GM12878 (cell line): Measurements from ENCODE around the gene TTR. TPM values are rescaled to one million over a fixed set of nuclear protein-coding genes. Genes with fewer than 3 reads are reported as not detected.

Experiments used
- ATAC-seq: fragments of 200-7000 bp; cut with Tn5 transposase; 3 replicates; pipeline ENCODE4 v1.9.1; 2020; ENCODE audit warnings: mild to moderate bottlenecking, moderate library complexity
- BruUV-seq: library from RNA; stranded (reverse); fragments of 400-500 nt; replicated peaks from 2 replicates; lab custom pipeline; 2021; lab: Mats Ljungman, UMichigan
- CTCF ChIA-PET: fragments of 300-600 bp; sonication (Branson Sonifier 250); formaldehyde crosslinking; extraction: SDS; loops from one replicate; lab custom pipeline; 2021; ENCODE audit warnings: inconsistent platforms; lab: Yijun Ruan, JAX
- POLR2A ChIA-PET: fragments of 350-600 bp; formaldehyde crosslinking; extraction: SDS; loops from one replicate; lab custom pipeline; 2021; ENCODE audit warnings: inconsistent platforms; lab: Charles Lee
- RAD21 ChIA-PET: fragments of 300-600 bp; sonication (Branson Sonifier 250); formaldehyde crosslinking; loops from one replicate; lab custom pipeline; 2023; ENCODE audit warnings: antibody characterized with exemption; ENCODE audit not compliant: unreplicated experiment; lab: Charles Lee
- SMC1A ChIA-PET: fragments of 300-600 bp; sonication (Branson Sonifier 250); formaldehyde crosslinking; loops from one replicate; lab custom pipeline; 2023; ENCODE audit not compliant: unreplicated experiment, uncharacterized antibody; lab: Charles Lee
- DNase-seq: peaks from one replicate; pipeline ENCODE4 v3.0.0-alpha.2; 2011; ENCODE audit warnings: low read depth, low spot score
- FAIRE-seq: peaks from 3 replicates; lab custom pipeline; 2011; peaks lifted over from hg19 to GRCh38; lab: Jason Lieb, UNC
- H2AFZ ChIP-seq: 2 replicates; pipeline ENCODE4 v1.6.0; 2011; ENCODE audit warnings: low read depth, low read length, control low read depth; ENCODE audit not compliant: control insufficient read depth
- H3K27ac ChIP-seq: 2 replicates; pipeline ENCODE4 v1.5.1; 2011; ENCODE audit warnings: control low read depth; ENCODE audit not compliant: control insufficient read depth, insufficient read depth
- H3K27me3 ChIP-seq, 2 experiments: replicated peaks in 1 of 2; 2 replicates each; pipeline versions ENCODE4 v1.6.0 to v1.6.1; 2011; ENCODE audit warnings: low read length in 1 of 2; ENCODE audit not compliant: control insufficient read depth in 2 of 2, insufficient read depth in 2 of 2
- H3K36me3 ChIP-seq, 2 experiments: 2 replicates each; pipeline ENCODE4 v1.5.1; 2011; ENCODE audit warnings: low read length in 1 of 2; ENCODE audit not compliant: control insufficient read depth in 2 of 2, insufficient read depth in 2 of 2
- H3K4me1 ChIP-seq: 2 replicates; pipeline ENCODE4 v1.6.1; 2011; ENCODE audit warnings: mild to moderate bottlenecking, low read length, moderate library complexity, mixed read lengths; ENCODE audit not compliant: control insufficient read depth, insufficient read depth
- H3K4me2 ChIP-seq: 2 replicates; pipeline ENCODE4 v1.6.0; 2011; ENCODE audit warnings: control low read depth; ENCODE audit not compliant: control insufficient read depth, insufficient read depth
- H3K4me3 ChIP-seq: fragments of 200-600 bp; sonication (generic); 2 replicates; pipeline ENCODE4 v1.5.1; 2016
- H3K79me2 ChIP-seq: 2 replicates; pipeline ENCODE4 v1.6.0; 2011; ENCODE audit warnings: low read length; ENCODE audit not compliant: control insufficient read depth, insufficient read depth
- H3K9ac ChIP-seq: 2 replicates; pipeline ENCODE4 v1.8.0; 2011; ENCODE audit warnings: low read length, control low read depth, mixed read lengths; ENCODE audit not compliant: control insufficient read depth, insufficient read depth
- H3K9me3 ChIP-seq: replicated peaks from 3 replicates; pipeline ENCODE4 v1.5.1; 2011; ENCODE audit warnings: mild to moderate bottlenecking, low read length; ENCODE audit not compliant: control insufficient read depth, insufficient read depth
- H4K20me1 ChIP-seq: 2 replicates; pipeline ENCODE4 v1.6.0; 2011; ENCODE audit not compliant: control insufficient read depth, insufficient read depth
- FOXM1 ChIP-seq: IDR thresholded peaks from 2 replicates; pipeline ENCODE4 v1.6.1; 2012; ENCODE audit warnings: low read depth, mild to moderate bottlenecking, inconsistent platforms, low read length, moderate library complexity
- PAX5 ChIP-seq: IDR thresholded peaks from 2 replicates; pipeline ENCODE4 v1.6.1; 2011; ENCODE audit warnings: low read depth, low read length, borderline replicate concordance
- PAX8 ChIP-seq: fragments of 450-650 bp; IDR thresholded peaks from 2 replicates; pipeline ENCODE4 v1.6.1; 2017; ENCODE audit warnings: mild to moderate bottlenecking, moderate library complexity
- ZBTB33 ChIP-seq: fragments of 450-650 bp; IDR thresholded peaks from 2 replicates; pipeline ENCODE4 v1.6.1; 2017; ENCODE audit warnings: mild to moderate bottlenecking
- whole genome bisulfite sequencing: methylation state at CpG from one replicate; pipeline ENCODE4 v1.1.6; 2016; ENCODE audit warnings: low lambda C conversion rate; ENCODE audit not compliant: insufficient replicate concordance, insufficient coverage; ENCODE audit errors: missing lambda C conversion rate; 5-methylcytosine and 5-hydroxymethylcytosine counted together
- in situ Hi-C: fragments of 300-500 bp; cut with MboI; formaldehyde crosslinking; loops from 9 replicates; pipeline ENCODE4 v1.14.3; 2018; ENCODE audit warnings: mixed read lengths
- intact Hi-C: fragments of 100-400 bp; cut with micrococcal nuclease; formaldehyde crosslinking; loops from one replicate; pipeline ENCODE4 v1.14.2; 2022; ENCODE audit not compliant: unreplicated experiment
- polyA plus RNA-seq, 11 experiments: library from polyadenylated mRNA; depleted of rRNA in 4 of 11; unstranded in 6 of 11; stranded (reverse) in 5 of 11; fragments of >200 nt; fragmentation: Nextera tagmentation in 4 of 11; fragmentation: Illumina TruSeq in 1 of 11; extraction: Ambion mirVana in 4 of 11; extraction: Trizol in 1 of 11; gene quantifications; 1 replicate in 1 of 11; 2 replicates in 10 of 11; pipeline versions ENCODE4 v1.2.1 to v1.2.3, GENCODE V29; 2011 to 2016; ENCODE audit warnings: inconsistent platforms in 2 of 11, missing spikeins in 2 of 11, low read depth in 1 of 11
- total RNA-seq, 4 experiments: library from RNA; depleted of rRNA in 3 of 4; stranded (reverse); fragments of >200 nt in 3 of 4; fragmentation: Illumina TruSeq in 1 of 4; extraction: Trizol in 1 of 4; gene quantifications; 2 replicates each; pipeline versions ENCODE4 v1.2.1 to v1.2.3, GENCODE V29; 2013 to 2021

The TTR gene
- total and polyA plus RNA-seq, 10 of the 15 experiments (the other 5 are each of a cell fraction or from before 2014, with no cell fraction given) = 0.05 to 1.2 TPM; not detected in 8

GRCh38 chr18:31573051-31573450, 18.6 kb upstream of the TTR start (continued):
- TF ChIP-seq PAX8 = no peak

- Histone ChIP-seq H3K9ac (no peak overlapping the region), H3K4me3 (no peak overlapping the region), H3K9me3 (no peaks in the 10 kb centered on the region), H3K79me2 (no peaks in the 10 kb centered on the region), H4K20me1 (no peaks in the 10 kb centered on the region), H2AFZ (no peak overlapping the region), H3K4me2 (no peak overlapping the region), H3K36me3 (no peaks in the 10 kb centered on the region), H3K27ac (no peak overlapping the region), H3K4me1 (peaks cover 6% of the 10 kb centered on the region), H3K27me3 (no peaks in the 10 kb centered on the region)
- intact Hi-C loops = no loop called here
- RAD21 ChIA-PET = interaction anchor here (0.6 to 0.9 kb wide), 3 partner anchors 14 to 452 kb away, joined by 3 to 4 read pairs (median 3); no protein-coding TSS in a partner anchor
- FAIRE-seq = no peak
- SMC1A ChIA-PET = interaction anchor here (2.5 kb wide), 1 partner anchor 11 kb away, joined by 7 read pairs; no protein-coding TSS in a partner anchor
- POLR2A ChIA-PET = interaction anchor here (0.6 to 0.7 kb wide), 4 partner anchors 17 to 73 kb away, joined by 3 to 7 read pairs (median 4); no protein-coding TSS in a partner anchor
- no peak for ATAC-seq
- DNase-seq = no peak
- BruUV-seq = no TSS peak
- peak; percentile 40; the same call in 1 of the 2 replicates for TF ChIP-seq PAX5
- TF ChIP-seq ZBTB33 = no peak
- TF ChIP-seq FOXM1 = no peak
- WGBS = 0% methylated on average over 1 of the region's 1 CpG
- CTCF ChIA-PET = interaction anchor here (0.8 kb wide), 1 partner anchor 10 kb away, joined by 3 read pairs; no protein-coding TSS in a partner anchor
- in situ Hi-C loops = no loop called here
Measured at GRCh38 chr18:31574359-31574758, 17.3 kb upstream of the TTR start.
